Coronary artery (tissue), 2 donors: ENCODE data around the gene HDAC7.
A peak's percentile ranks its signal among the peaks of the same experiment; 100 is the strongest.

Source experiments
- DNase-seq: peaks from one replicate; pipeline ENCODE4 v3.0.0-alpha.2; 2017; ENCODE audit warnings: low spot score
- H3K27ac ChIP-seq, 2 donors: fragments of 200-600 bp; sonication (generic); one replicate each; pipeline ENCODE4 v1.5.1; 2016 to 2019
- H3K4me3 ChIP-seq: fragments of 200-600 bp; sonication (generic); 2 replicates; pipeline ENCODE4 v1.5.1; 2016; ENCODE audit warnings: mild to moderate bottlenecking, moderate library complexity
- CTCF ChIP-seq: fragments of 200-600 bp; sonication (generic); IDR thresholded peaks from one replicate; pipeline ENCODE4 v1.5.1; 2019; ENCODE audit warnings: antibody characterized with exemption

Gene HDAC7

GRCh38 chr12:47745485-47746041 lies 74.1 kb downstream of the HDAC7 start:
- Histone ChIP-seq H3K27ac (no peak overlapping the region), H3K4me3 (no peak overlapping the region)
- TF ChIP-seq CTCF: no peak
- DNase-seq: no peak

- no peak overlapping the region for H3K4me3 ChIP-seq
- DNase-seq: no peak
- H3K27ac ChIP-seq: no peak overlapping the region
- no peak for TF ChIP-seq CTCF
Measured at GRCh38 chr12:47744778-47745436, 74.8 kb downstream of the HDAC7 start.

DNA sequence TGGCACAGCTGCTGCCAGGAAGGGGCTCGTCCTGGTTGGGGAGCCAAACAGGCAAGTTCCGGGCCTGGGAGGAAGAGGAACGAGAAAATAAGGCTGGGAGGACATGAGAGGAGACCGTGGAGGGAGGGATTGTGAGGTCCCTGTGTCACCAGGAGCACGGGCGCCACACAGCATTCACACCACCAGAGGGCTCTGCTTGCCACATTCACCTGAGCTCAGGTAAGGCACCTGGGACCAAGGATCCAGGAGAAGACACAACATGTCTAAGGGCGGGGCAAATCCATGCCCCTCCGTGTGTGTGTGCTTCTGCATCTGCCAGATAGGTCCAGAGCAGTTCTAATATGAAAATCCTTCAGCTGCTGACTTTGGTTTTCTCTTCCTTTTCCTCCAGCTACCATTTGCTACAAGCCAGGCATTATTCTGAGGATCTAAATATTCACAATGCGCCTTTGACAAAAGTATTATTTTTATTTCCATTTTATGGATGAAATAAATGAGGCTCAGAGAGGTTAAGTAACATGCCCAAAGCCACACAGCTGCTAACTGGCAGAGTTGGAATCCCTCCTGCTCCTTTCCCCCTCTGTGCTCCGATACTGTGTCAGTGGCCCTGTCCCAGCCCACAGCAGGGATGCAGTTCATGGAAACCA lies 75.6 kb downstream of the HDAC7 start:
- no peak for DNase-seq
- TF ChIP-seq CTCF: no peak
- no peak overlapping the region for H3K4me3 ChIP-seq
- H3K27ac ChIP-seq: no peak overlapping the region

- no peak overlapping the region for H3K27ac ChIP-seq
- DNase-seq: no peak
- no peak overlapping the region for H3K4me3 ChIP-seq
- TF ChIP-seq CTCF: no peak
Measured at GRCh38 chr12:47743311-47743860, 76.3 kb downstream of the HDAC7 start.

GRCh38 chr12:47742253-47742825 lies 77.4 kb downstream of the HDAC7 start:
- peak; percentile 86 for TF ChIP-seq CTCF
- H3K27ac ChIP-seq: no peak overlapping the region
- H3K4me3 ChIP-seq: no peak overlapping the region
- DNase-seq: no peak

GRCh38 chr12:47741340-47741703 lies 78.4 kb downstream of the HDAC7 start:
- Histone ChIP-seq H3K27ac (peak overlapping the region in 1 of 2 donors; percentile 60), H3K4me3 (no peak overlapping the region)
- no peak for DNase-seq
- TF ChIP-seq CTCF: no peak
